ENCODE measurements around the gene VAV1. TPM values are rescaled to one million over a fixed set of nuclear protein-coding genes. Genes with fewer than 3 reads are reported as not detected.

VAV1 gene
- total and polyA plus RNA-seq, 9 of the 15 experiments (the other 6 are each of a cell fraction or from before 2014, with no cell fraction given): 0.46 to 20.1 (median 11.1) TPM

DNA sequence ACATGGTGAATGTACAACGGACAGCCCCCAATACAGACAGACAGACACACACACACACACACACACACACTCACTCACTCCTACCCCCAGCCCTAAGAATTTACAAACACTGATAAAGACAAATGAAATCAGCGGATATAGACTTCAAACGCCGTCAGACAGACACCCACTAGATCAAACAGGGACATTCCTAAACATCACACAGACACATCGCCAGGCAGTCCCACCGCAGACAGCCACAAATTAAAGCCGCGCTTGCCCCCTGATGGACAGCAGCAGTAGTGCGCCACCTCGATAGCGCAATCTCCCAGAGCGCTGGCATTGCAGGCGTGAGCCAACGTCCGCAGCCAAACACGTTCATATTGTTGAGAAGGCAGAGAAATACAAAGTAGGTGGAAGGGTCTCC, 90.2 kb downstream of the VAV1 start (continued):
- TF ChIP-seq, protein P1, sequence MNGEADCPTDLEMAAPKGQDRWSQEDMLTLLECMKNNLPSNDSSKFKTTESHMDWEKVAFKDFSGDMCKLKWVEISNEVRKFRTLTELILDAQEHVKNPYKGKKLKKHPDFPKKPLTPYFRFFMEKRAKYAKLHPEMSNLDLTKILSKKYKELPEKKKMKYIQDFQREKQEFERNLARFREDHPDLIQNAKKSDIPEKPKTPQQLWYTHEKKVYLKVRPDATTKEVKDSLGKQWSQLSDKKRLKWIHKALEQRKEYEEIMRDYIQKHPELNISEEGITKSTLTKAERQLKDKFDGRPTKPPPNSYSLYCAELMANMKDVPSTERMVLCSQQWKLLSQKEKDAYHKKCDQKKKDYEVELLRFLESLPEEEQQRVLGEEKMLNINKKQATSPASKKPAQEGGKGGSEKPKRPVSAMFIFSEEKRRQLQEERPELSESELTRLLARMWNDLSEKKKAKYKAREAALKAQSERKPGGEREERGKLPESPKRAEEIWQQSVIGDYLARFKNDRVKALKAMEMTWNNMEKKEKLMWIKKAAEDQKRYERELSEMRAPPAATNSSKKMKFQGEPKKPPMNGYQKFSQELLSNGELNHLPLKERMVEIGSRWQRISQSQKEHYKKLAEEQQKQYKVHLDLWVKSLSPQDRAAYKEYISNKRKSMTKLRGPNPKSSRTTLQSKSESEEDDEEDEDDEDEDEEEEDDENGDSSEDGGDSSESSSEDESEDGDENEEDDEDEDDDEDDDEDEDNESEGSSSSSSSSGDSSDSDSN (IDR thresholded peaks at IDR 0.05; ENCODE audit: borderline replicate concordance in 1 of 2, low read depth in 2 of 2, low read length in 2 of 2): no peak
- TF ChIP-seq ZNF780A (CRISPR knock-in tag; IDR thresholded peaks at IDR 0.05) (no peak), ZKSCAN3 (CRISPR knock-in tag; IDR thresholded peaks at IDR 0.05) (no peak), HNRNPUL1 (IDR thresholded peaks at IDR 0.05; ENCODE audit: low read length) (no peak), ZFX (CRISPR knock-in tag; IDR thresholded peaks at IDR 0.05) (no peak), SRSF7 (optimal IDR thresholded peaks at IDR 0.05; ENCODE audit: low read depth, low read length) (no peak), U2AF1 (optimal IDR thresholded peaks at IDR 0.05; ENCODE audit: low read depth, low read length) (no peak), ZFPM2 (CRISPR knock-in tag; IDR thresholded peaks at IDR 0.05) (no peak), ELF1 (tag; IDR thresholded peaks at IDR 0.05) (no peak), RBFOX2 (IDR thresholded peaks at IDR 0.05; ENCODE audit: low read depth, low read length) (peak; percentile 57)
- TF ChIP-seq, protein P2, sequence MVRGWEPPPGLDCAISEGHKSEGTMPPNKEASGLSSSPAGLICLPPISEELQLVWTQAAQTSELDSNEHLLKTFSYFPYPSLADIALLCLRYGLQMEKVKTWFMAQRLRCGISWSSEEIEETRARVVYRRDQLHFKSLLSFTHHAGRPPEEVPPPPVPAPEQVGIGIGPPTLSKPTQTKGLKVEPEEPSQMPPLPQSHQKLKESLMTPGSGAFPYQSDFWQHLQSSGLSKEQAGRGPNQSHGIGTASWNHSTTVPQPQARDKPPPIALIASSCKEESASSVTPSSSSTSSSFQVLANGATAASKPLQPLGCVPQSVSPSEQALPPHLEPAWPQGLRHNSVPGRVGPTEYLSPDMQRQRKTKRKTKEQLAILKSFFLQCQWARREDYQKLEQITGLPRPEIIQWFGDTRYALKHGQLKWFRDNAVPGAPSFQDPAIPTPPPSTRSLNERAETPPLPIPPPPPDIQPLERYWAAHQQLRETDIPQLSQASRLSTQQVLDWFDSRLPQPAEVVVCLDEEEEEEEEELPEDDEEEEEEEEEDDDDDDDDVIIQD (CRISPR knock-in tag; IDR thresholded peaks at IDR 0.05): no peak
- TF ChIP-seq, protein P3, sequence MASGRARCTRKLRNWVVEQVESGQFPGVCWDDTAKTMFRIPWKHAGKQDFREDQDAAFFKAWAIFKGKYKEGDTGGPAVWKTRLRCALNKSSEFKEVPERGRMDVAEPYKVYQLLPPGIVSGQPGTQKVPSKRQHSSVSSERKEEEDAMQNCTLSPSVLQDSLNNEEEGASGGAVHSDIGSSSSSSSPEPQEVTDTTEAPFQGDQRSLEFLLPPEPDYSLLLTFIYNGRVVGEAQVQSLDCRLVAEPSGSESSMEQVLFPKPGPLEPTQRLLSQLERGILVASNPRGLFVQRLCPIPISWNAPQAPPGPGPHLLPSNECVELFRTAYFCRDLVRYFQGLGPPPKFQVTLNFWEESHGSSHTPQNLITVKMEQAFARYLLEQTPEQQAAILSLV (tag; IDR thresholded peaks at IDR 0.05): no peak
- TF ChIP-seq, protein P4, sequence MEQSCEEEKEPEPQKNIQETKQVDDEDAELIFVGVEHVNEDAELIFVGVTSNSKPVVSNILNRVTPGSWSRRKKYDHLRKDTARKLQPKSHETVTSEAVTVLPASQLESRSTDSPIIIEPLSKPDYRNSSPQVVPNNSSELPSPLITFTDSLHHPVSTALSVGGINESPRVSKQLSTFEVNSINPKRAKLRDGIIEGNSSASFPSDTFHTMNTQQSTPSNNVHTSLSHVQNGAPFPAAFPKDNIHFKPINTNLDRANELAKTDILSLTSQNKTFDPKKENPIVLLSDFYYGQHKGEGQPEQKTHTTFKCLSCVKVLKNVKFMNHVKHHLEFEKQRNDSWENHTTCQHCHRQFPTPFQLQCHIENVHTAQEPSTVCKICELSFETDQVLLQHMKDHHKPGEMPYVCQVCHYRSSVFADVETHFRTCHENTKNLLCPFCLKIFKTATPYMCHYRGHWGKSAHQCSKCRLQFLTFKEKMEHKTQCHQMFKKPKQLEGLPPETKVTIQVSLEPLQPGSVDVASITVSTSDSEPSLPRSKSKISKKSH (CRISPR knock-in tag; IDR thresholded peaks at IDR 0.05): no peak
- TF ChIP-seq, protein P5, sequence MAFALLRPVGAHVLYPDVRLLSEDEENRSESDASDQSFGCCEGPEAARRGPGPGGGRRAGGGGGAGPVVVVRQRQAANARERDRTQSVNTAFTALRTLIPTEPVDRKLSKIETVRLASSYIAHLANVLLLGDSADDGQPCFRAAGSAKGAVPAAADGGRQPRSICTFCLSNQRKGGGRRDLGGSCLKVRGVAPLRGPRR (CRISPR knock-in tag; IDR thresholded peaks at IDR 0.05): no peak
- TF ChIP-seq, protein P6, sequence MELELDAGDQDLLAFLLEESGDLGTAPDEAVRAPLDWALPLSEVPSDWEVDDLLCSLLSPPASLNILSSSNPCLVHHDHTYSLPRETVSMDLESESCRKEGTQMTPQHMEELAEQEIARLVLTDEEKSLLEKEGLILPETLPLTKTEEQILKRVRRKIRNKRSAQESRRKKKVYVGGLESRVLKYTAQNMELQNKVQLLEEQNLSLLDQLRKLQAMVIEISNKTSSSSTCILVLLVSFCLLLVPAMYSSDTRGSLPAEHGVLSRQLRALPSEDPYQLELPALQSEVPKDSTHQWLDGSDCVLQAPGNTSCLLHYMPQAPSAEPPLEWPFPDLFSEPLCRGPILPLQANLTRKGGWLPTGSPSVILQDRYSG (tag; conservative IDR thresholded peaks at IDR 0.05; ENCODE audit: low read depth): no peak
- TF ChIP-seq, protein P7, sequence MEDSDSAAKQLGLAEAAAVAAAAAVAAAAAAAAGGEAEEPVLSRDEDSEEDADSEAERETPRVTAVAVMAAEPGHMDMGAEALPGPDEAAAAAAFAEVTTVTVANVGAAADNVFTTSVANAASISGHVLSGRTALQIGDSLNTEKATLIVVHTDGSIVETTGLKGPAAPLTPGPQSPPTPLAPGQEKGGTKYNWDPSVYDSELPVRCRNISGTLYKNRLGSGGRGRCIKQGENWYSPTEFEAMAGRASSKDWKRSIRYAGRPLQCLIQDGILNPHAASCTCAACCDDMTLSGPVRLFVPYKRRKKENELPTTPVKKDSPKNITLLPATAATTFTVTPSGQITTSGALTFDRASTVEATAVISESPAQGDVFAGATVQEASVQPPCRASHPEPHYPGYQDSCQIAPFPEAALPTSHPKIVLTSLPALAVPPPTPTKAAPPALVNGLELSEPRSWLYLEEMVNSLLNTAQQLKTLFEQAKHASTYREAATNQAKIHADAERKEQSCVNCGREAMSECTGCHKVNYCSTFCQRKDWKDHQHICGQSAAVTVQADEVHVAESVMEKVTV (CRISPR knock-in tag; IDR thresholded peaks at IDR 0.05): peak; percentile 79
- TF ChIP-seq, protein P8, sequence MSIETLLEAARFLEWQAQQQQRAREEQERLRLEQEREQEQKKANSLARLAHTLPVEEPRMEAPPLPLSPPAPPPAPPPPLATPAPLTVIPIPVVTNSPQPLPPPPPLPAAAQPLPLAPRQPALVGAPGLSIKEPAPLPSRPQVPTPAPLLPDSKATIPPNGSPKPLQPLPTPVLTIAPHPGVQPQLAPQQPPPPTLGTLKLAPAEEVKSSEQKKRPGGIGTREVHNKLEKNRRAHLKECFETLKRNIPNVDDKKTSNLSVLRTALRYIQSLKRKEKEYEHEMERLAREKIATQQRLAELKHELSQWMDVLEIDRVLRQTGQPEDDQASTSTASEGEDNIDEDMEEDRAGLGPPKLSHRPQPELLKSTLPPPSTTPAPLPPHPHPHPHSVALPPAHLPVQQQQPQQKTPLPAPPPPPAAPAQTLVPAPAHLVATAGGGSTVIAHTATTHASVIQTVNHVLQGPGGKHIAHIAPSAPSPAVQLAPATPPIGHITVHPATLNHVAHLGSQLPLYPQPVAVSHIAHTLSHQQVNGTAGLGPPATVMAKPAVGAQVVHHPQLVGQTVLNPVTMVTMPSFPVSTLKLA (conservative IDR thresholded peaks at IDR 0.05): peak in 1 of 2 experiments; percentile 13; a peak in 2 of 4 replicates

Data from K562 (cell line).